SU-DHL-6 (cell line): ENCODE measurements around the gene SLX4IP.

Source experiments
- EZH2phosphoT487 ChIP-seq: fragments of 200-600 bp; sonication (generic), shearing (Covaris generic); conservative IDR thresholded peaks from 2 replicates; pipeline ENCODE4 v1.6.1; 2018; ENCODE audit warnings: mild to moderate bottlenecking, antibody characterized with exemption, low read length, moderate library complexity, mixed read lengths
- TF ChIP-seq, protein P1 (sequence below): fragments of 200-600 bp; sonication (generic); IDR thresholded peaks from one replicate; pipeline ENCODE4 v1.5.1; 2017; ENCODE audit warnings: antibody characterized with exemption, mild to moderate bottlenecking, low read length, moderate library complexity; ENCODE audit not compliant: insufficient read depth, poor library complexity, severe bottlenecking

DNA sequence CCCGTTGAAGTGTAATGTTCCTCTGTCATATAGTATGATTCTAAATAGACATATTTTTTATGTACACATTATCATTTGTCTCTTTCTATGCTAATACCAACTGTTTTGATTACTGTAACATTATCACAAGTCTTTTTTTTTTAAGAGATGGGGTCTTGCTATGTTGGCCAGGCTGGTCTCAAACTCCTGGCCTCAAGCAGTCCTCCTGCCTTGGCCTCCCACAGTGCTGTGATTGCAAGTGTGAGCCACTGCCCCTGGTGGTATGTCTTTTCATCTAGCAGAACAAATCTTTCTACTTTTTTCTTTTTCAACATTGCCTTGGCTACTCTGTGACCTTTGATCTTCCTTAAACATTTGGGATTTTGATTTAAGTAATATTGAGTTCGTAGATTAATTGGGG is 57.7 kb downstream of the SLX4IP start:
- TF ChIP-seq, protein P1, sequence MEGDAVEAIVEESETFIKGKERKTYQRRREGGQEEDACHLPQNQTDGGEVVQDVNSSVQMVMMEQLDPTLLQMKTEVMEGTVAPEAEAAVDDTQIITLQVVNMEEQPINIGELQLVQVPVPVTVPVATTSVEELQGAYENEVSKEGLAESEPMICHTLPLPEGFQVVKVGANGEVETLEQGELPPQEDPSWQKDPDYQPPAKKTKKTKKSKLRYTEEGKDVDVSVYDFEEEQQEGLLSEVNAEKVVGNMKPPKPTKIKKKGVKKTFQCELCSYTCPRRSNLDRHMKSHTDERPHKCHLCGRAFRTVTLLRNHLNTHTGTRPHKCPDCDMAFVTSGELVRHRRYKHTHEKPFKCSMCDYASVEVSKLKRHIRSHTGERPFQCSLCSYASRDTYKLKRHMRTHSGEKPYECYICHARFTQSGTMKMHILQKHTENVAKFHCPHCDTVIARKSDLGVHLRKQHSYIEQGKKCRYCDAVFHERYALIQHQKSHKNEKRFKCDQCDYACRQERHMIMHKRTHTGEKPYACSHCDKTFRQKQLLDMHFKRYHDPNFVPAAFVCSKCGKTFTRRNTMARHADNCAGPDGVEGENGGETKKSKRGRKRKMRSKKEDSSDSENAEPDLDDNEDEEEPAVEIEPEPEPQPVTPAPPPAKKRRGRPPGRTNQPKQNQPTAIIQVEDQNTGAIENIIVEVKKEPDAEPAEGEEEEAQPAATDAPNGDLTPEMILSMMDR, result no peak
- TF ChIP-seq EZH2phosphoT487, result no peak
